ENCODE measurements around the gene RNF220.

DNA sequence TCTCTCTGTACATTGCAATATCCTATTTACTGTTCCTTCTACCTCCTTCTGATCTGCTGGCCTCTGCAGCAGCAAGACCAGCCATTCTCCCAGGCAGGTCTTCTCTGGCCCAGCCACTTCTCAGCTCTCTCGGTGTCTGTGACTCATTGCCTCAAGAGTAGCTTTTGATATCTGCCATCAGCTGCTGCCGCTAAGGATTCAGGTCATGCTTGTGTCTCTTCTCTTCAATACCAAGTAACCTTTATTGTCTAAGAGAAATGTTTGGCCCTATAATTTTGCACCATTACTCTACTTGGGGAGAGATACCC lies 167.5 kb downstream of the RNF220 start:
- TF ChIP-seq, protein P1, sequence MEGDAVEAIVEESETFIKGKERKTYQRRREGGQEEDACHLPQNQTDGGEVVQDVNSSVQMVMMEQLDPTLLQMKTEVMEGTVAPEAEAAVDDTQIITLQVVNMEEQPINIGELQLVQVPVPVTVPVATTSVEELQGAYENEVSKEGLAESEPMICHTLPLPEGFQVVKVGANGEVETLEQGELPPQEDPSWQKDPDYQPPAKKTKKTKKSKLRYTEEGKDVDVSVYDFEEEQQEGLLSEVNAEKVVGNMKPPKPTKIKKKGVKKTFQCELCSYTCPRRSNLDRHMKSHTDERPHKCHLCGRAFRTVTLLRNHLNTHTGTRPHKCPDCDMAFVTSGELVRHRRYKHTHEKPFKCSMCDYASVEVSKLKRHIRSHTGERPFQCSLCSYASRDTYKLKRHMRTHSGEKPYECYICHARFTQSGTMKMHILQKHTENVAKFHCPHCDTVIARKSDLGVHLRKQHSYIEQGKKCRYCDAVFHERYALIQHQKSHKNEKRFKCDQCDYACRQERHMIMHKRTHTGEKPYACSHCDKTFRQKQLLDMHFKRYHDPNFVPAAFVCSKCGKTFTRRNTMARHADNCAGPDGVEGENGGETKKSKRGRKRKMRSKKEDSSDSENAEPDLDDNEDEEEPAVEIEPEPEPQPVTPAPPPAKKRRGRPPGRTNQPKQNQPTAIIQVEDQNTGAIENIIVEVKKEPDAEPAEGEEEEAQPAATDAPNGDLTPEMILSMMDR (IDR thresholded peaks at IDR 0.05; ENCODE audit: poor library complexity): no peak
- TF ChIP-seq EZH2 (IDR thresholded peaks at IDR 0.05; ENCODE audit: borderline replicate concordance): no peak
- no peak for TF ChIP-seq EZH2phosphoT487 (IDR thresholded peaks at IDR 0.05; ENCODE audit: low read depth, severe bottlenecking, unreplicated experiment)
